Measurements from ENCODE around the gene YY1AP1. TPM values are rescaled to one million over a fixed set of nuclear protein-coding genes. Genes with fewer than 3 reads are reported as not detected.

The YY1AP1 gene
- total RNA-seq, 3 donors from 2014 or later = 107 to 156 (median 155) TPM

GRCh38 chr1:155609515-155610256 lies 78.9 kb downstream of the YY1AP1 start, which contains the start of gene MSTO1:
Gene MSTO1 (plus strand): TSS chr1:155610218. CDS start chr1:155610249, 31 bp downstream.
- Histone ChIP-seq H3K36me3 (no peaks in the 10 kb centered on the region), H3K4me1 (no peaks in the 10 kb centered on the region), H3K27me3 (no peaks in the 10 kb centered on the region), H3K9me3 (no peaks in the 10 kb centered on the region), H3K4me3 (peak within 1 kb of the TSS; percentile 38 to 80 (median 72)), H3K27ac (peak within 1 kb of the TSS; percentile 84)
- peak; percentile 96 to 98 for DNase-seq (ENCODE audit: low spot score in 2 of 2)
- no peak for TF ChIP-seq CTCF (IDR thresholded peaks at IDR 0.05)
- TF ChIP-seq POLR2AphosphoS5 (IDR thresholded peaks at IDR 0.05) = peak; percentile 46 to 64 (median 54)
- peak; percentile 35 for TF ChIP-seq POLR2A (IDR thresholded peaks at IDR 0.05)
- intact Hi-C loops (cut with DNase I; ENCODE audit: low total_unique reads) = no loop called here

Other genes with a start within 250 kb of the YY1AP1 start
- 100 to 1,000 TPM in 1 of 3 donors, 10 to 100 TPM in 2; 83.2 to 103 (median 85.6) TPM for gene ASH1L, start 126.0 kb downstream of the YY1AP1 start, total RNA-seq
- 10 to 100 TPM in 2 of 3 donors, 1 to 10 TPM in 1; 9.6 to 44.2 (median 35.4) TPM for gene MSTO1, start 78.6 kb downstream of the YY1AP1 start, total RNA-seq
- gene DAP3, start 317 bp upstream of the YY1AP1 start, total RNA-seq = 100 to 1,000 TPM; 143 to 195 (median 168) TPM
- gene GON4L, start 168.4 kb upstream of the YY1AP1 start, total RNA-seq = 10 to 100 TPM; 33.3 to 56.4 (median 56.1) TPM
- gene SYT11, start 170.8 kb upstream of the YY1AP1 start, total RNA-seq = 1 to 10 TPM; 4.5 to 8.2 (median 5.0) TPM
- gene RIT1, start 222.6 kb upstream of the YY1AP1 start, total RNA-seq = 10 to 100 TPM; 29.2 to 32.6 (median 29.4) TPM
- gene KHDC4, start 245.6 kb upstream of the YY1AP1 start, total RNA-seq = 10 to 100 TPM; 52.0 to 81.5 (median 64.2) TPM